NCI-H2107 (cell line): Measurements from ENCODE around the gene C2CD4D.
A peak's percentile ranks its signal among the peaks of the same experiment; 100 is the strongest.

Experiments
- DNase-seq: peaks from one replicate; lab custom pipeline; 2025; lab: John Stamatoyannopoulos, UW

C2CD4D gene

GRCh38 chr1:151814426-151814825 lies 25.2 kb downstream of the C2CD4D start:
- no peak for DNase-seq

DNA sequence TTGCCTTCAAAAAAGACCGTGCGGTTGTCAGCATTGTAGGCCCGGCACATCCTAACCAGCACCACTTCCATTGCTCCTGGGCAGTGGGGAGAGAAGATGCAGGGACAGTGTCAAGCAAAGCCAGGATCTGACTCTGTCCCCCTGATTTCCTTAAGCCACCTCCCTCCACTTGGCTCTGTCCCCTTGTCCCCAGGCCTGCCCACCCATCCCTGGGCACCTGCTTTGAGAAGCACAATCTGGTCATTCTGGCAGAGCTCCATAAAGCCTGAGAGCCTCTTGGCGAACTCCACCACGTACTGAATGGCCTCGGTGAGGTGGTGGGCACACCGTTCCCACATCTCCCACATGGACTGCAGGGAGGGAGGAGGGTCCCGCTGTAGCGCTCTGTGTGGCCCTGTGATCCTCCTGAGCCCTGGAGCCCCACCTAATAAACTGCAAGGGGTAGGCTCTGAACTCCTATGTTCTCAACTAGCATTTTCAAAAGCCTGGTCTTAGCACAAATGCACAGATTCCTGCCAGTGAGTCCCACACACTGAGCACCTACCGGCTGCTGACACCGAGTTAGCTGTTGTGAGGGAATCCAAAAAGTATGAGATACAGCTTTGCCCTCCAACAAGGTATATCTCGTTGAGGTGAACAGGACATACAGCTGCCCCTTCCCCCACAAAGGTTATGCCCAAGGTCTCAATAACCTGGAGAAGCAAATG lies 26.2 kb downstream of the C2CD4D start:
- no peak for DNase-seq

DNA sequence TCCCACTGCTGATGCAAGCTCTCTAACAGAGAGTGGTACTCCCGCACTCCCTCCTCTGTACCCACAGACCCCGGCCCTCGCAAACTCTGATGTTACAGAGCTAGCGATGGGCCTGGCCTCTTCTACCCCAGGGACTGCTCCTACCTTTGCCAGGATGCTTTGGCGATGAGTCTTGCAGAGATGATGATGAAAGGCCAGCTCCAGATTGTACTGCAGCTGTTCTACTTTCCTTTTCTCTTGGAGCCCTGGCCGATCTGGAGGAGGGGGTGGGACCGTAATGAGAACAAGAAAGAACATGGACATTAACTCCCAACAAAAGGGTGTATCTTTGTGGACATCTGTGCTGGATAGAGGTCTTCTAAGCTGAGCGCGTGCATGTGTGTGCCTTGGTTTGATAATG lies 28.4 kb downstream of the C2CD4D start:
- no peak for DNase-seq

DNA sequence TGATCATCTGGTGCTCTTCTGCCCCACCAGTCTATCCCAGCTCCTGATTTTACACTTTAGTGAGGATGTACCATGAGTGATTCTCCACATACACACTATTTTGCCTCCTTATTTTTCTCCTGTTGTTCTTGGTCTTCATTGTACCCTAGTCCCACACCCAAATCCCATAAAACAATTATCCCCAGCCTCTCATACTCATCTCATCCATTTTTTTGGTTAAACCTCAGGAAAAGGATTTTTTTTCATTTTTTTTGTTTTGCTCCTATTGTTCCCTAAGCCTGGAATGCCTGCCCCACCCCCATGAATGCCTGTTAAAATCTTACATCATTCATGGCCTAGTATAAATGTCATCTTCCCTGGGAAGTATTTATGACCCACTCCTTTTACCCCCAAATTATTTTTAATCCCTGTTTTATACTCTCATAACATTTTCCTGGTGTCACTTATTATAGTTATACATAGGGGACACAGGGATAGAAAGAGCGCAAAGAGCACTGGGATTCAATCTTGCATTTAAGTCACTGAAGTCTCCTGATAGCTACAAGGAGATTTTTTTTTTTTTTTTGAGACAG lies 29.5 kb downstream of the C2CD4D start:
- DNase-seq: no peak

- no peak for DNase-seq
These were observed 30.2 kb downstream of the C2CD4D start for GRCh38 chr1:151809290-151809984.

- no peak for DNase-seq
These were observed 31.9 kb downstream of the C2CD4D start for GRCh38 chr1:151807766-151808165.

DNA sequence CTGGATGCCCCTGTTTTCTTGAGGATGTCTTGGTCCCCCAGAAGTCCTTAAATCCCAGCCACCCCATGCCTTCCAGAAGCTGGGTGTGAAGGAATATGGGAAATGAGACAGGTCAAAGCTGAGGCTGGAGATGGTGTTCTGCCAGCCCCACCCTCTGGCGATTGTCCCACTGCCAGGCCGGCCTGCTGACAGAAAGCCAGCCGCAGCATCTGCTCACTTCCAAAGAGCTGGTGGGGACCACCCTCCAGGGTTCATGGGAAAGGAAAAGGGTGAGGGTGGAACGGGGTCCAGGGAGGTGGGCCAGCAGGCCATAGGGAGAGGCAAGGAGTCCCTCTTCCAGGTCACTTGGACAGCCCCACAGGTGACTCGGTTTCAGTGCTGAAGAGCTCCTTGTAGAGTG lies 32.5 kb downstream of the C2CD4D start:
- DNase-seq: no peak

- DNase-seq: no peak
These were observed 33.5 kb downstream of the C2CD4D start for GRCh38 chr1:151806170-151806569.

- no peak for DNase-seq
These were observed 34.4 kb downstream of the C2CD4D start, which contains the start of gene LINGO4 for GRCh38 chr1:151805066-151805820. Gene LINGO4, minus strand, starts transcription at chr1:151805419. Its CDS starts 2,715 bp downstream, at chr1:151802704.

DNA sequence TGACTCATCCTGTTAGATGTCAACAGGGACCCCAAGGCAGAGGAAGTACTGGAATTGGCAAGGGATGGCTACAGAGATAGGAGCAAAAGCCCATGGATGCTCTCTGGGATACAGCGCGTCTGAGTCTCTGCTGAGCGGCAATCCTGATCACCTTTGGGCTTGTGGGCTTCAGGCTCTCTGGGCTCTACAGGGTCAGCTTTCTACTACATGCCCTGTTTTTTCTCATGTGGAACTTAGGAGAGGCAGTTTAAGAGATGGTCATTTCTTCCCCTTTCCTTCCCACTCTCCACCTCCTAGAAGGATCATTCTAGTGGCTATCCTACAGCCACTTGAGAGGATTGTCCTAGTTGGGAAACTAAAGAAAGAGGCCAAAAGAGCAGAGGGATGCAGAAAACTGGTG lies 35.7 kb downstream of the C2CD4D start:
- no peak for DNase-seq

- no peak for DNase-seq
These were observed 36.5 kb downstream of the C2CD4D start for GRCh38 chr1:151803164-151803563.

- DNase-seq: no peak
These were observed 37.2 kb downstream of the C2CD4D start for GRCh38 chr1:151802372-151802771.

DNA sequence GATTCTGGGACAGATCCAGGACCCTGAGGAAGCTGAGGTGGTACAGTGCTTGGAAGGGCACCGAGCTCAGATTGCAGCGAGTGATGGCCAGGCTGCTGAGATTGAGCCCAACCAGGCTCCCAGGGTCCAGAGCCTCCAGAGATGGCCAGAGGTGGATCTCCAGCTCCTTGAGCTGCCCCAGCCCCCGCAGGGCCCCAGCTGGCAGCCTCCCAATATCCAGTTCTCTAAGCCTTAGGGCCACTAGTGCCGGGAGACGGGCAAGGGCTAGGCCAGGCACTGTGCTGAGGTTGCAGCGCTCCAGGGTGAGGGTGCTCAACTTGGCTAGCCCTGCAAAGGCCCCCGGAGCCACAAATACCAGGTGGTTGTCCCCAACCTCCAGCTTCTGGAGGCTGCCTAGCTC lies 37.8 kb downstream of the C2CD4D start:
- no peak for DNase-seq

DNA sequence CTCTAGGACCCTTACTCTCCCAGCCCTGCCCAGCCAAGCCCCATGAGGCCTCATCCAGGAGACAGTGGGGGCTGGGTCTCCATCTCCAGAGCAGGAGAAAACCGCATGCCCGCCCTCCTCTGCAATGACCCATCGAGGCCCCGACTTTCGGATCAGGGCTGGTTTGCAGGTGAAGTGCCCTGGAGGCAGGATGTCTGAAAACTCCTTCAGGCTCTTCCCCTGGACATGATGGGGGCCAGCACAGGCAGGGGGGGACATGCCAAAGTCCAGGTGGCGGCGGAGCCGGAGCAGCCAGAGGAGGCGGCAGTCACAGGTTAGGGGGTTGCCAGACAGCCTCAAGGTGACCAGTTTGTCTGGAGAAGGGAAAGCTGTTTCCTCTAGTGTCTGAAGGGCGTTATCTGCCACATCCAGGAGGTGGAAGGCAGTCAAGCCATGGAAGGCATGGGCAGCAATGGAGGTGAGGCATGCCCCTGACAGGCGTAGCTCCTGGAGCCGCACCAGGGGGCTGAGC lies 38.3 kb downstream of the C2CD4D start:
- DNase-seq: no peak

GRCh38 chr1:151800830-151801229 lies 38.8 kb downstream of the C2CD4D start:
- DNase-seq: no peak

- no peak for DNase-seq
These were observed 40.2 kb downstream of the C2CD4D start for GRCh38 chr1:151799179-151800022.

- DNase-seq: no peak
These were observed 41.0 kb downstream of the C2CD4D start for GRCh38 chr1:151798571-151798970.

DNA sequence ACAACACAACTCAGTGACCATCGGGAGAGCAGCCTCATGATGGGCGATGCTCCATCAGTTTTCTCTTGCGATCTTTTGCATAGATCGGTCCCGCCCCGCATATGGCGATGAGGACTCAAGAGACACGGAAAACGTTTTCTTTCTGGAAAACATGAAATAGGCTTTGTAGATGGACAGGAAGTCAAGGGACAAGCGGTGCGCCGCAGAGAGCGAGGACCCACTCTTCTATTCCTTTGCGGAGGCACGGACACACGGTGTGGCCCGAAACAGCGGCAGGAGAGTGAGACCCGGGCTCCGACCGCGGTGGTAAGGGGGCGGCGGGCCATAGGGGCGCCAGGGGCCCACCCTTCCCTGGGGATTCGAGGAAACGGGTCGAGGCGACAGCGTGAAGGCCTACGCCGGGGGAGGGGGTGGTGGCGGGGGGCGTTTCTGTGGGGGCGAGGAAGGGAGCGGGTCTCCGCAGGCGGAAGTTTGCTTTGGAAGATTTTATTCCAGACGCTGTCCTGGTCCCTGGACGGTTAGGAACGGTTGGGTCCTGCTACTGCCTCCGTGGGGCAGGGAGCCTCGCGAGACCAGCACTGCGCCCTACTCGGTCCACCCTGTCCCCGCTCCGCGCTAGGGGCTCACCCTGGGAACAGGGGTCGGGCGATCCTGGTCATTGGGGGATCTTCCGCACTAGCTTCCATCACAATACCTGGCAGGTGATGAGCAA lies 48.5 kb downstream of the C2CD4D start:
- DNase-seq: peak; percentile 10

DNA sequence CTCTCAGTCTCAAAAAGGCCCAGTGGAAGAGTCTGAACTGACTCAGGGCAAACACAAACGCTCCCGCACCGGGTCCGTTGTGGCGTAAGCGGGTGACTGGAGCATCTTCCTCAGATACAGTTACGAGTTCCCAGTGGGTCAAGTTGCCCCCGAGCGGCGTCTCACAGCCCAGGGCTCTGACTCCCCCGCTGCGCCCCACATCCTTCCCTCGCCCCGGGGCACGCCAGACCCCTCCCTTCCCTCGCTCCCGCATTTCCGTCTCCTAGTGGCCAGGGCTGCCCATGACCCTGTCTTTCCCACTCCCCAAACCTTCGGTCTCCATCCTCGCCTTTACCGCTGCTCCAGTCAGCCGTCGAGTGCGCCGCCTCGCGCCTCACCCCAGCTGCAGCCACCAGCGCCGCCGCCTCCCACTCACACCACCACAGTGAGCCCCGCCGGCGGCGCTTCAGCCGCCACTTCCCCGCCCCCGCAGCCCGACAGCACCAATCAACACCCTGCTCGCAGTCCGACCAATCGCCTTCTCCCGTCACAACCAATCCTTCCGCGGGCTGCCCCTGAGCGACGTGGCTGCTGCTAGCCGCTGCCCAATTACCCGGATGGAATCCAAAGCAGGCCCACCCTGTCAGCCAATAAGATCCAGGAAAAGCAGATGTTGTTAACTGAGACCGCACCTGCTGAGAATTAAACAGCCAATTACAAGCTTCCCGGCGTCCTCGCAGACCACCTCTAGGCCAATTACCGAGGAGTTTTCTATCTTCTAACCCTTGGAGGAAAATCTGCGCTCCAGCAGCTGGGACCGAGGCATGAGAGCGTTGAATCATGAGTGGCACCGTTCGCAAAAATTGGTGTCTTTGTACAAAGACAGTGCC lies 49.3 kb downstream of the C2CD4D start, which contains the start of gene TDRKH:
Gene TDRKH (minus strand): TSS at position 430 of the 869 bp plus-strand sequence. CDS start 7,478 bp downstream, outside the sequence.
- DNase-seq: peak; percentile 99
